Fibroblast of skin of left biceps (primary cell): ENCODE measurements around the gene ZNF333.
"Not testable (repeated sequence)": the region's sequence is repeated elsewhere in the genome, so short reads cannot be mapped to it uniquely, and the experiment has no call there.

Experiments
- DNase-seq, 2 experiments: peaks; one replicate each; pipeline ENCODE4 v3.0.0-alpha.2; 2013; ENCODE audit warnings: low read depth in 2 of 2

ZNF333 gene

DNA sequence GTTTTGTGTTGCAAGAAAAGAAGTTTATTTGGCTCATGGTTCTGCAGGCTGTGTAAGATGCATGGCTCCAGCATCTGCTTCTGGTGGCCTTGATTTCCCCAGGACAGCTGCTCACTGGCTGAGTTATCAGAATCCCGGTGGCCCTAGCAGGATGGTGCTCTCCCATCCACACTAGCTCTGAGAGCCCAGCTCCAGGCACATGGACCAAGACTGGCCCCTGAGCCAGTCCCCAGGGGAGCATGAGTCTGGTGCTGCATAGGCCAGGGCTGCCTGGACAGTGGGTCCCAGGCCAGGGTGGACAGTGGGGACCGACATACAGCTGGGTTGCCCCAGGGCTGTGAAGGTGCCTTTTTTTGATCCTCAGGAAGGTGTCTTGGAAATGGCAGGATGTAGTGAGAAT lies 78.2 kb downstream of the ZNF333 start:
- no peak for DNase-seq

DNA sequence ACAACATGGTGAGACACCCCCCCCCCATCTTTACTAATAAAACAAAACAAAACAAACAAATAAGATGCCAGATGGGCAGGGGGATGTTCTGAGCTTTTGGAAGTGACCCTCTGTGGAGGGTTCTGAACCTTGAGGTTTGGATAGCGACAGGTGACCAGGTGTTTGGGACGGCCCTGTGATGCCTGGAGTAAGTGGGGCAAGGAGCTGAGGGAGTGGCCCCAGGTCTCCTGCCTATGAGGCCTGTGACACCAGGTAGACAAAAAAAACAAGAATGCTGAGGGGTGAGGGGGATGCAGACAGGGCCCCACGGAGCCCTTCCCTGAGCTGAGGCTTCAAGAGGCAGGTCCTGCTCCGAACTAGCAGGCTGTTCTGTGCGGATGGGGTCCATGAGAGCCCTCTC lies 79.4 kb downstream of the ZNF333 start:
- no peak for DNase-seq

DNA sequence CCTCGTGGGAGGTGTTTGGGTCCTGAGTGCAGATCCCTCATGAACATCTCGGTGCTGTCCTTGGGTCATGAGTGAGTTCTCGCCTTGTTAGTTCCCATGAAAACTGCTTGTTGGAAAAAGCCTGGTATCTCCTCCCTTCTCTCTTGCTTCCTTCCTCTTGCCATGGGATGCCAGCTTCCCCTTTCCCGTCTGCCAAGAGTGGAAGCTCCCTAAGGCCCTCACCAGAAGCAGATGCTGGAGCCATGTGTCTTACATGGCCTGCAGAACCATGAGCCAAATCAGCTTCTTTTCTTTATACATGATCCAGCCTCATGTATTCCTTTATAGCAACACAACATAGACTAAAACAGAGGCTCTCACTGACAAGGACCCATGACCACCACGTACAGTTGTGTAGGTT lies 80.3 kb downstream of the ZNF333 start:
- no peak for DNase-seq

DNA sequence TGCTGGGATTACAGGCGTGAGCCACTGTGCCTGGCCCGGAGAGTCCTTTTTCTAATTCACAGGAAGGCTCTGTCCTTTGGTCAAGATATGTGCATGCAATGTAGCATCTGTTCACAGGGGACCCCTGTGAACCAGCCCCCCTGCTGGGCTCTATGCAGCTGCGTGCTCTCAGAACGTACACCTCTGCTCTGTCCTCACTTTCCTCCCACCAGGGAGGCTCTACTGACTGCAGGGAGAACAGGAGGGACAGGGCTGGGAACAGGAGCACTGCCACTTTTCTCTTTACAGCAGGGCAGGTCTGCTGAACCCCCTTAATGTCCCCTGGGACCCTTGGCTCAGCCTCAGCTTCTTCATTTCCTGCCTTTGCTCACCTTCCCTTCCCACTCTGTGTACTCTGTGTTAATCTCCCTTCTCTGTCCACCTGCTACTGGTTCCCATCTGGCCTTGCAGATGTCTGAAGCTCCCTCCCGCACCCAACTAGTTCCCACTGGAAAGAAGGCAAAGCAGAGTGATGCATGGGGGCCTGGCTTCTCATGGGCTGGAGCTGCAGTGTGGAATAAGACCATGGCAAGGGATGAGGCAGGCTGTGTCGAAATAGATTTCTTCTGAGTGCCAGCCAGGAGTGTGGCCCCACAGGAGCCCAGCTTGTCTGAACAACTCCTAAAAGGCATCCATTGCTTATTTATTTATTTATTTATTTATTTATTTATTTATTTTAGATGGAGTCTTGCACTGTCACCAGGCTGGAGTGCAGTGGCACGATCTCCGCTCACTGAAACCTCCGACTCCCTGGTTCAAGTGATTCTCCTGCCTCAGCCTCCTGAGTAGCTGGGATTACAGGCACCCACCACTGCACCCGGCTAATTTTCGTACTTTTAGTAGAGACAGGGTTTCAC lies 81.3 kb downstream of the ZNF333 start:
- DNase-seq, result no peak

DNA sequence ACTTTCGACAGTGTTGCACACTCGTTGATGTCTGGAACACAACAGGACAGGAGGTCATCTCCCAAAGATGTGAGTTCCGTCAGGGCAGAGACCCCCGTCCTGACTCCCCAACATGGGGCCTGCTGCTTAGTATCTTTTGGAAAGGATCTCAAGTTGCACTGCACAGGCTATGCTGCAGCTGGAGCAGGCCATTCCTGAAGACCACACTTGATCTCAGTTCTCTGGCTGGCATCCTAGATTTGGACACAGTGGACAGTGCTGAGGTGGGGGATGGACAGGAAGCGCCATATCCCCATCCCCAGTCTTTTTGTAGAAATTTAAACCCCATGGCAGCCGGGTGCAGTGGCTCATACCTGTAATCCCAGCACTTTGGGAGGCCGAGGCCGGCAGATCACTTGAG lies 82.6 kb downstream of the ZNF333 start:
- DNase-seq, result no peak

DNA sequence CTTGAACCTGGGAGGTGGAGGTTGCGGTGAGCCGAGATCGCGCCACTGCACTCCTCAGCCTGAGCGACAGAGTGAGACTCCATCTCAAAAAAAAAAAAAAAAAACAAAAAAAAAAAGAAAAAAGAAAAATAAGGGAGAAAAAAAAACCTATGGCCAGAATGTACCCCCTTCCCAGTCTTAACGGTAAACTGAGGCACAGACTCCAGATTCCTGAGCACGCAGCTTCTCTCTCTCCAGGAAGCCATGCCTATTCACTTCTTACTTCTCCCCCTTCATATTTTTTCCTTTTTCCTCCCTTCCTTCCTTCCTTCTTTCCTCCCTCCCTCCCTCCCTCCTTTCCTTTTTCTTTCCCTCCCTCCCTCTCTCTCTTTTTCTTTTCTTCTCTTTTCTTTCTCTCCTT lies 83.1 kb downstream of the ZNF333 start:
- no peak for DNase-seq

DNA sequence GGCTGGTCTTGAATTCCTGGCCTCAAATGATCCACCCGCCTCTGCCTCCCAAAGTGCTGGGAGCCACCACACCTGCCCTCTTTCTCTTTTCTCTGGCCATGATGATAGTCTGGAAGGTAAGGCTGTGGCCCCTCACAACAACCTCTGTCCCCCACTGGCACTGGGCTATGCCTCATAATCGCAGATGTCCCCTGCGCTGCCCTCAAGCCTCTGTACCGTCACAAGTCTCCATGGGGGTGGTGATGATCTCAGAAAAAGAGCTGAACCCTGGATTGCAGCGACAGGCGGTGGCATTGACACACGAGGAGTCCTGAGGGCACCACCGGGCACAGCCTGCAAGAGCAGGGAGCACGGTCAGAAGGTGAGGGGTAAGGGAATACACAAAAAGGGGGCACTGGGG lies 83.9 kb downstream of the ZNF333 start:
- DNase-seq, result not testable (repeated sequence)

DNA sequence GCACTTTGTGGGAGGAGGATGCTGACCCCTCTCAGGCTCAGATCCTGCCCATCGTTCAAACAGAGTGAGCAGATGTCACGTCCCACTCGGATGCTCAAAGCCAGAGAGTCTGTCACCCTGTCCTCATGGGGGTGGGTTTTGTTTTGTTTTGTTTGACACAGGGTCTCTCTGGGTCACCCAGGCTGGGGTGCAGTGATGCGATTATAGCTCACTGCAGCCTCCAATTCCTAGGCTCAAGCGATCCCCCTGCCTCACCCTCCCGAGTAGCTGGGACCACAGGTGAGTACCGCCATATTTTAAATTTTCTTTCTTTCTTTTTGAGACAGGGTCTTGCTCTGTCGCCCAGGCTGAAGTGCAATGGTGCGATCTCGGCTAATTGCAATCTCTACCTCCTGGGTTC lies 84.5 kb downstream of the ZNF333 start:
- DNase-seq, result no peak

DNA sequence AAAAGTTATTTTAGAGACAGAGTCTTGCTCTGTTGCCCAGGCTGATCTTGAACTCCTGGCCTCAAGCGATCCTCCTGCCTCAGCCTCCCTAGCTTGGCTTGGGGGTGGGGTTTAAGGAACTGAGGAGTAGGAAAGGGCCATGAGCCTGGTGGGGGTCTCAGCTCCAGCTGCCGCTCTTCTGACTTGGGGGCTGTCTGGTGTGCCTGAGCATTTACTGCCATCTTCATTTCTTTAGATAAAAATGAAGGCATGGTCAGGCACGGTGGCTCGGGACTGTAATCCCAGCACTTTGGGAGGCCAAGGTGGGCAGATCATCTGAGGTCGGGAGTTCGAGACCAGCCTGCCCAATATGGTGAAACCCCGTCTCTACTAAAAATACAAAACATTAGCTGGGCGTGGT lies 85.5 kb downstream of the ZNF333 start:
- DNase-seq, result not testable (repeated sequence)

DNA sequence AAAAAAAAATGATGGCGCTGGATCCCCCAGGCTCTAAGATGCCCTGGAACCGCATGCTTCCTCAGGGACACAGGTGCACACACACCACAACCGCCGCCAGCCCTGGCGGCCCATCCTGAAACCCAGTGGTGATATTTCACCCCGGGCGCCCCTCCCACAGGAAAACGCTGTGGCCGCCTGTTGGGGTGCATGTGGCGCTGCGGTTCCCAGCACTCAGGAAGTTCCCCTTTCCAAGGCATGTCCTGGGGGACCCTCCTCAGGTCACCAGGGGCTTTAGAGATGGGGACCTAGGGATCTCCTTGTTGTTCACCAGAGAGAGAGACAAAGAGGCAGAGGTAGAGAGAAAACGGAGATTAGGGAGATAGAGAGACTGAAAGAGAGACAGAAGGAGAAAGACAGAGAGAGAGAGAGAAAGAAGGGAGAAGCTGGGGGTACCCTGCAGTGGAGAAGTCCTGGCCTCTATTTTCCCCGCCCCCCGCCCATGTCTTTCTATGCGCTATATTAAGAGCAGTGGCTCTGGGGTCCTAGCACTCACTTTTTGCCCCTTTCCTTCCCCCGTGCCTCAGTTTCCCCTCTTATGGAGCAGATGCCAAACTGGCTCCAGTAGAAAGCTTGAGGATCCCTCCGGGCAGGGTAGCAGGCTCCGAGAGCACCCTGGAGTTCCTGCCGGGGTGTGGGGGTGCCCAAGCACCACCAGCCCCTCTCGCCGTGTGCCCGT lies 86.2 kb downstream of the ZNF333 start:
- DNase-seq, result no peak

DNA sequence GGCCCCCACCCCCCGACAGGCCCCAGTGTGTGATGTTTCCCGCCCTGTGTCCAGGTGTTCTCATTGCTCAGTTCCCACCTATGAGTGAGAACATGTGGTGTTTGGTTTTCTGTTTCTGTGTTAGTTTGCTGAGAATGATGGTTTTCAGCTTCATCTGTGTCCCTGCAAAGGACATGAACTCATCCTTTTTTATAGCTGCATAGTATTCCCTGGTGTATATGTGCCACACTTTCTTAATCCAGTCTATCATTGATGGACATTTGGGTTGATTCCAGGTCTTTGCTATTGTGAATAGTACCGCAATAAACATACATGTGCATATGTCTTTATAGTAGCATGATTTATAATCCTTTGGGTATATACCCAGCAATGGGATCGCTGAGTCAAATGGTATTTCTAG lies 87.8 kb downstream of the ZNF333 start:
- DNase-seq, result not testable (repeated sequence)

DNA sequence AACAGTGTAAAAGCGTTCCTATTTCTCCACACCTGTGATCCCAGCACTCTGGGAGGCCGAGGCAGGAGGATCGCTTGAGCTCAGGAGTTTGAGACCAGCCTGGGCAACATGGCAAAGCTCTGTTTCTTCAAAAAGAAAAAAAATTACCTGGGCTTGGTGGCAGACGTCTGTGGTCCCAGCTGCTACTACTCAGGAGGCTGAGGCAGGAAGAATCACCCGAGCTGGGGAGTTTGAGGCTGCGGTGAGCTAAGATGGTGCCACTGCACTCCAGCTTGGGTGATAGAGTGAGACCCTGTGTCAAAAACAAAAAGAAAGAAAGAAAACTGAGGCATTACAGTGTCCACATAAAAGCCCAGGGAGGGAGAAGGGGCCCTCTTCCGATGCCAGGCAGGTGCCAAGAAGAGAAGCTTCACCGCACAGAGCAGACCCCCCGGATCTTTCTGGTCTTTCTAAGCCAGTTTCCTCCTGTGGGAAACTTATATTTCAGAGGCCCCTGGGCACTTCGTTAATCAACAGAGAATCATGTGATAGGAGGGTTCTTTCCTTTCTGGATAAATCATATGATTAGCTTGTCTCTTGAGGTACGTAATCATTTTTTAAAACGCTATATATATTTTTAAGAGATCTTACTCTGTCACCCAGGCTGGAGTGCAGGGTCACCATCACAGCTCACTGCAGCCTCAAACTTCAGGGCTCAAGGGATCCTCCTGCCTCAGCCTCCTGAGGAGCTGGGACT lies 88.4 kb downstream of the ZNF333 start, which contains the start of gene ADGRE2:
Gene ADGRE2 (minus strand): TSS at position 451 of the 736 bp plus-strand sequence. CDS start 1,804 bp downstream, outside the sequence.
- DNase-seq, result not testable (repeated sequence)

DNA sequence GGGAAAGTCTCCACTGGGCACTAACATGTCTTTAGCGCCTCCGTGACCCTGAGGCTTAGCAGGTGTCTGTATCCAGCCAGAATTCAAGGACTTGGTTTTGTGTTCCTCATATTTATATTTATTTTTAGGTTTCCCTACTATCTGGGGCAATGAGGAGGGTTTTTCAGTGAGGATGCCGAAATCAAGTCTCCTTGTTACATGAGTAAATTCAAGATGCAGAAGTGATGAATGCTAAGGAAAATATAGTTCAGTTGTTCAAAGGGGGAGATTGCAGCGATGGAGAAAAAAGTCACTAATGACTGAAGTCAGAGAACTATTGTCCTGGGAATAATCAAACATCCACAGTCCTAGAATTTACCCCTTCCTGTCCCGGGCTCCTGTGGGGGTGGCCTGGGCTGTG lies 89.3 kb downstream of the ZNF333 start:
- DNase-seq, result no peak

DNA sequence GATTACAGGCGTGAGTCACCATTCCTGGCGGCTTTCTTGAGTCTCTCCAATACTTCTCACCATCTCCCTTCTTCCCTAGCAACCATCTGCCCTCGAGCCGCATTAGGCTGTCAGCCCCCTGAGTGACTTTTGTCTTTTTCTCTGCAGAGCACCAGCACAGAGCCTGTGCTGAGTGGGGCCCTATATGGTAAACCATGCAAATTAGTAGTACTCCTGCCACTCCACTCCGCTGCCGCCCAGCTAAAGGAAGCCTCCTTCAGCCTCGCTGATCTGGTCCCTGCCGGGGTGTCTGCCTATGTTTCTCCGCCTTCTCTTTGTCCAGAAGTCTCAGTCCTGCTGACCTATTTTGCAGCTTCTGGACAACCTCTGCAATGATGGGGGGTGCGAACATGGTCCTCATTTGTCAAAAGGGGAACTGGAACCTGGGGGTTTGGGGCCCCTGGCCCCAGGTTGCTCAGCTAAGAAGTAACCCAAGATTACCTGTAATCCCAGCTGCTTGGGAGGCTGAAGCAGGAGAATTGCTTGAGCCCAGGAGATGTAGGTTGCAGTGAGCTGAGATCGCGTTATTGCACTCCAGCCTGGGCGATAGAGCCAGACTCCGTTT lies 90.9 kb downstream of the ZNF333 start:
- DNase-seq, result not testable (repeated sequence)

DNA sequence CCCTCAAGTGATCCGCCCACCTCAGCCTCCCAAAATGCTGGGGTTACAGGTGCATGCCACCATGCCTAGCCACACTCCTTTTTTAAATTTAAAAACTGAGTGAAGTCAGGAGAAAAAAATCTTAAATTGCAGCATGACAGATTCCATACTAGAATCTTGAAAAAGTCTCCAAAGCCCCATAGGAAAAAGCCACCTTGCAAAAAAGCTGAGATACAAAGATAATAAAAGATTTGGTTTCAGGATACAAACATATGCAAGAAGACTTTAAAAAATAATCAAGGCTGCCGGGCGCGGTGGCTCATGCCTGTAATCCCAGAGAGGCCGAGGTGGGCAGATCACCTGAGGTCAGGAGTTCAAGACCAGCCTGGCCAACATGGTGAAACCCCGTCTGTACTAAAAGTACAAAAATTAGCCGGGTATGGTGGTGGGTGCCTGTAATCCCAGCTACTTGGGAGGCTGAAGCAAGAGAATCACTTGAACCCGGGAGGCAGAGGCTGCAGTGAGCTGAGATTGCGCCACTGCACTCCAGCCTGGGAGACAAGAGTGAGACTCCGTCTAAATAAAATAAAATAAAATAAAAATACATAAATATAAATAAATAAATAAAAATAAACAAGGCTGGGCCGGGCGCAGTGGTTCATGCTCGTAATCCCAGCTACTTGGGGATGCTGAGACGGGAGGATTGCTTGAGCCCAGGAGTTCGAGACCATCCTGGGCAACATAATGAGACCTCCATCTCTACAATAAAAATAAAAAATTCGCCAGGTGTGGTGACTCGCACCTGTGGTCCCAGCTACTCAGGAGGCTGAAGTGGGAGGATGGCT lies 92.1 kb downstream of the ZNF333 start:
- not testable (repeated sequence) for DNase-seq

DNA sequence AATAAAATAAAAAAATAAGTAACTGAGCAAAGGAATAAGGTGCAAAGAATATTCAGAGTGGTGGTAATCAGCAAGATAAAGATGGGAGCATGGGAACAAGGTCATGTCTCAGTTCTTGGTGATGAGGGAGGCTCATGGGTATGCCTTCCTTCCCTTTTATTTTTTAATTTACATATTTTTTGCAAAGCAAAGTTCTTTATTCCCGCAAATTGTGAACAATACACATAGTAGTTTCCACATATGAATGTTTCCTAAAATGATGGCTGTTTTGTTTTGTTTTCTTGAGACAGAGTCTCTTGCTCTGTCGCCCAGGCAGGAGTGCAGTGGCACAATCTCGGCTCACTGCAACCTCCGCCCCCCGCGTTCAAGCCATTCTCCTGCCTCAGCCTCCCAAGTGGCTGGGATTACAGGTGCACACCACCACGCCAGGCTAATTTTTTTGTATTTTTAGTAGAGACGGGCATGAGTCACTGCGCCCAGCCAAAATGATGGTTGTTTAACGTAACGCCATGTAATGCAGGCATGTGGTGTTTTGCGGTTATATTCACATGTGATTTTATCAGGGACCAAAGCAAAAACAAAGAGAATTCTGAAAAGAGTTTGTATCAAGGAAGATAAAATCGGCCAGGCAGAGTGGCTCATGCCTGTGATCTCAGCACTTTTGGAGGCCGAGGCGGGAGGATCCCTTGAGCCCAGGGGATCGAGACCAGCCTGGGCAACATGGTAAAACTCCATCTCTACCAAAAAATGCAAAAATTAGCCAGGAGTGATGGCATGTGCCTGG lies 93.0 kb downstream of the ZNF333 start:
- no peak for DNase-seq
